ENCODE data around the gene APBA2.

GRCh38 chr15:28954466-28955159 is 68.8 kb downstream of the APBA2 start:
- TF ChIP-seq HNRNPLL (IDR thresholded peaks at IDR 0.05; ENCODE audit: low read depth, low read length, poor library complexity, severe bottlenecking) (no peak), ZSCAN22 (CRISPR knock-in tag; IDR thresholded peaks at IDR 0.05) (no peak)

Measured in HepG2 (cell line).